HG03575 (cell line): Measurements from ENCODE around the gene C6orf62.
"Not testable (repeated sequence)": the region's sequence is repeated elsewhere in the genome, so short reads cannot be mapped to it uniquely, and the experiment has no call there.

Source experiments
- ATAC-seq: cut with Tn5 transposase; IDR thresholded peaks from one replicate; pipeline ENCODE4 v1.9.1; 2021; ENCODE audit not compliant: unreplicated experiment, insufficient number of reproducible peaks, low FRiP score; ENCODE audit errors: extremely low read depth

C6orf62 gene

GRCh38 chr6:24744911-24745310, 26.0 kb upstream of the C6orf62 start:
- no peak for ATAC-seq

- peak; percentile 24 for ATAC-seq
Measured at GRCh38 chr6:24743944-24744335, 25.0 kb upstream of the C6orf62 start.

- ATAC-seq, result peak; percentile 48
Measured at GRCh38 chr6:24743265-24743943, 24.4 kb upstream of the C6orf62 start.

GRCh38 chr6:24742216-24742738, 23.3 kb upstream of the C6orf62 start:
- no peak for ATAC-seq

- ATAC-seq, result no peak
Measured at GRCh38 chr6:24740861-24741260, 21.9 kb upstream of the C6orf62 start.

- ATAC-seq, result no peak
Measured at GRCh38 chr6:24738741-24739140, 19.8 kb upstream of the C6orf62 start.

- ATAC-seq, result not testable (repeated sequence)
Measured at GRCh38 chr6:24734710-24735109, 15.8 kb upstream of the C6orf62 start.

GRCh38 chr6:24734166-24734565, 15.2 kb upstream of the C6orf62 start:
- no peak for ATAC-seq

- ATAC-seq, result not testable (repeated sequence)
Measured at GRCh38 chr6:24731456-24732134, 12.6 kb upstream of the C6orf62 start.

- not testable (repeated sequence) for ATAC-seq
Measured at GRCh38 chr6:24730653-24731052, 11.7 kb upstream of the C6orf62 start.

- ATAC-seq, result no peak
Measured at GRCh38 chr6:24723270-24723669, 4.3 kb upstream of the C6orf62 start.

GRCh38 chr6:24721461-24722215, 2.7 kb upstream of the C6orf62 start:
- peak; percentile 31 for ATAC-seq

- ATAC-seq, result peak; percentile 53
Measured at GRCh38 chr6:24720604-24721460, 1.9 kb upstream of the C6orf62 start.

GRCh38 chr6:24720131-24720603, 1.2 kb upstream of the C6orf62 start:
- no peak for ATAC-seq

- ATAC-seq, result no peak
Measured at GRCh38 chr6:24718449-24719124, 367 bp downstream of the C6orf62 start.

GRCh38 chr6:24716602-24717148, 2.3 kb downstream of the C6orf62 start:
- not testable (repeated sequence) for ATAC-seq

GRCh38 chr6:24710519-24711303, 8.2 kb downstream of the C6orf62 start:
- ATAC-seq, result no peak
